NT2/D1 (cell line): ENCODE results near the gene NTRK3.

Experiments used
- SUZ12 ChIP-seq: IDR thresholded peaks from 2 replicates; pipeline ENCODE4 v1.6.1; 2011; ENCODE audit not compliant: insufficient read length, insufficient read depth; ENCODE audit errors: extremely low read depth
- YY1 ChIP-seq: IDR thresholded peaks from 2 replicates; pipeline ENCODE4 v1.6.1; 2011; ENCODE audit not compliant: insufficient read length, insufficient read depth
- ZNF274 ChIP-seq: IDR thresholded peaks from 2 replicates; pipeline ENCODE4 v1.6.1; 2011; ENCODE audit warnings: mild to moderate bottlenecking, low read depth, low read length

DNA sequence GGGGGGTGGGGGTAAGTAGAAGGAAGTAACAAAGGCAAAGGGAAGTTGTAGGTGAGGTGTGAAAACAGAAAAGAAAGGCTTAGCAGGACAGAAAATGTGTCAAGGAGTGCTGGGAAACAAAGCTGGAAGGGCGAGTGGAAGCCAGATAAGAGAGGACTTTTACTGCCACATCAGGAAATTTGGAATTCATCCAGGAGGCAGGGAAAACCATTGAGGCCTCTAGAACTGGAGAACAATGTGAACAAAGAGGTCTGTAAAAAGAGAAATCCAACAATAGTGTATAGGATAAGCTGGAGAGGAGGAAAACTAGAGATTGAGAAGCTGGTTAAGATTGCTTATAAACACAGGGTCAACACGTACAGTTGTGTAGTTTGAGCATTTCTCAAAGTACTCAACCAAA is 116.6 kb downstream of the NTRK3 start:
- TF ChIP-seq ZNF274, result no peak
- TF ChIP-seq SUZ12, result no peak
- TF ChIP-seq YY1, result no peak
